GM19240 (cell line): ENCODE measurements around the gene MYADML2.

Experiments used
- DNase-seq: peaks from one replicate; pipeline ENCODE4 v3.0.0; 2011; ENCODE audit warnings: low spot score; ENCODE audit not compliant: insufficient read length

MYADML2 gene

GRCh38 chr17:81901167-81902022, 45.6 kb downstream of the MYADML2 start:
- DNase-seq = no peak

GRCh38 chr17:81900181-81900820, 46.7 kb downstream of the MYADML2 start:
- no peak for DNase-seq

DNA sequence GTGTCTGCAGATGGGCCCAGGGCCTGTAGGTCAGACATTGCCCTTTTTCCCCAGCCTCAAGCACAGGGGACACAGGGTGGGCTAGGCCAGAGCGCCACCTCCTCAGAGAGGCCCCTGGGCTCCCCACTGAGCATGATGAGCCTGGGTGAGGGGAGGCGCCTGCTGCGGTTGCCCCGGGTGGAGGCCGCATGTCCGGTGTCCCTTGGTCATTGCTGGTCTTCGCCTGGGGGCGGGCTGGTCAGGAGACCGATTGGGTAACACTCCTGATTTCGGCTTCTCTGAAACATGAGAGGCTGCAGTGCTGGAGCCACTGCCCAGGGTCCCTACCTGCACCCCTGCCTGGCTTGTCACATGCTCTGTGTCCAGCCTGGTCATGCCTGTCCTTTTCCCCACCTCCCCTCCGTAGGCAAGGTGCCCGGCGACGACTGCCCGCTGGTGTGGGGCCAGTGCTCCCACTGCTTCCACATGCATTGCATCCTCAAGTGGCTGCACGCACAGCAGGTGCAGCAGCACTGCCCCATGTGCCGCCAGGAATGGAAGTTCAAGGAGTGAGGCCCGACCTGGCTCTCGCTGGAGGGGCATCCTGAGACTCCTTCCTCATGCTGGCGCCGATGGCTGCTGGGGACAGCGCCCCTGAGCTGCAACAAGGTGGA, 47.4 kb downstream of the MYADML2 start:
- no peak for DNase-seq

DNA sequence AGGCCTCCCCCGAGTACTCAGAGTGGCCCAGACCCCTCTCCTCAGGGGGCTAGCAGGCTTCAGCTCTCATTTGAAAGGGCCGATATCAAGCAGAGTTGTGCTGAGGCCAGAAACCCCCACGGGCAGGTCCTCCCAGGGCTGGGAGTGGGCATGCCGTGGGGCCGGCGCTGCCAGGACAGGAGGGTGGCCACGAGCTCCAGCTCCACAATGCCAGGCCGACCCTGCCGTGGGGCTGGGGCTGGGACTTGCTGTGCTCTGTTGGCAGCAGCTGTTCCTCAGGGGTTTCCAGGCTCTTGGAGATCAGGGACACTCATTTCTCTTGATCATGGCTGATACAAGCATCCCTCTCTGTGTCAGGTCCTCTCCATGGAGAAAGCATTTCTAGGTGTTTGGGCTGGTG, 48.1 kb downstream of the MYADML2 start:
- DNase-seq = no peak

- no peak for DNase-seq
These were observed 48.8 kb downstream of the MYADML2 start for GRCh38 chr17:81898029-81898866.

- DNase-seq = no peak
These were observed 51.6 kb downstream of the MYADML2 start for GRCh38 chr17:81895400-81895799.

DNA sequence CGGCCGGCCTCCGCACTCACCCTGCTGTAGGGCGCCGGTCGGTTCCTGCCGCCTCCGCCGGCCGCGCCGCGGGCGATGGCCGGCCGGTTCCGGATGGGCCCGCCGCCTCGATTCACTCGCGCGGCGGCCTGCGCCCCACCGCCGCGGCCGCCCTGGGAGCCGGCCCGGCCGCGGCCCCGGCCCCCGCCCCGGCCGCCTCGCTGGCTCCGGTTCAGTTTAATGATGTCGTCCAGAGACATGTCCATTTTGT, 55.8 kb downstream of the MYADML2 start:
- DNase-seq = no peak

- no peak for DNase-seq
These were observed 56.4 kb downstream of the MYADML2 start for GRCh38 chr17:81890447-81891302.
